ENCODE data around the gene CHPT1.
A peak's percentile ranks its signal among the peaks of the same experiment; 100 is the strongest.
"Not testable (repeated sequence)": the region's sequence is repeated elsewhere in the genome, so short reads cannot be mapped to it uniquely, and the experiment has no call there.

The CHPT1 gene

GRCh38 chr12:101655393-101655792 lies 42.0 kb upstream of the CHPT1 start:
- no peak for TF ChIP-seq CTCF (conservative IDR thresholded peaks at IDR 0.05; ENCODE audit: low read length)
- DNase-seq (ENCODE audit: low read depth), result no peak

GRCh38 chr12:101660662-101661061 lies 36.8 kb upstream of the CHPT1 start:
- DNase-seq (ENCODE audit: low read depth); H3K4me3 ChIP-seq (ENCODE audit: low read length): not testable (repeated sequence)

More at GRCh38 chr12:101655393-101655792, 42.0 kb upstream of the CHPT1 start:
- no peak overlapping the region for H3K4me3 ChIP-seq (ENCODE audit: low read length)

GRCh38 chr12:101663298-101663697 lies 34.1 kb upstream of the CHPT1 start:
- TF ChIP-seq CTCF (conservative IDR thresholded peaks at IDR 0.05; ENCODE audit: low read length), result no peak
- no peak overlapping the region for H3K4me3 ChIP-seq (ENCODE audit: low read length)
- DNase-seq (ENCODE audit: low read depth), result no peak

- H3K4me3 ChIP-seq (ENCODE audit: low read length), result no peak overlapping the region
- no peak for TF ChIP-seq CTCF (conservative IDR thresholded peaks at IDR 0.05; ENCODE audit: low read length)
- no peak for DNase-seq (ENCODE audit: low read depth)
These were observed 32.4 kb upstream of the CHPT1 start for GRCh38 chr12:101664992-101665391.

- DNase-seq (ENCODE audit: low read depth), result no peak
- TF ChIP-seq CTCF (conservative IDR thresholded peaks at IDR 0.05; ENCODE audit: low read length), result no peak
- H3K4me3 ChIP-seq (ENCODE audit: low read length), result no peak overlapping the region
These were observed 31.2 kb upstream of the CHPT1 start for GRCh38 chr12:101666052-101666728.

- no peak for TF ChIP-seq CTCF (conservative IDR thresholded peaks at IDR 0.05; ENCODE audit: low read length)
- DNase-seq (ENCODE audit: low read depth), result no peak
- no peak overlapping the region for H3K4me3 ChIP-seq (ENCODE audit: low read length)
These were observed 29.8 kb upstream of the CHPT1 start for GRCh38 chr12:101667591-101667990.

GRCh38 chr12:101670007-101670671 lies 27.3 kb upstream of the CHPT1 start:
- peak; percentile 60 for DNase-seq (ENCODE audit: low read depth)
- H3K4me3 ChIP-seq (ENCODE audit: low read length), result no peak overlapping the region
- peak; percentile 62 for TF ChIP-seq CTCF (conservative IDR thresholded peaks at IDR 0.05; ENCODE audit: low read length)

All from AG10803 (cell line).